Stimulated activated CD8-positive, alpha-beta memory T cell treated with anti-CD3 and anti-CD28 coated beads, Interleukin-15, amount 100 ng/mL, for 24 hours (primary cell): ENCODE measurements around the gene RNF217.

Source experiments
- DNase-seq: peaks from one replicate; pipeline ENCODE4 v3.0.0-alpha.2; 2020; ENCODE audit warnings: low read depth

Gene RNF217

GRCh38 chr6:124989136-124989983, 27.1 kb downstream of the RNF217 start:
- DNase-seq = no peak

- no peak for DNase-seq
These were observed 28.8 kb downstream of the RNF217 start for GRCh38 chr6:124990988-124991387.

GRCh38 chr6:124991764-124992295, 29.6 kb downstream of the RNF217 start:
- DNase-seq = no peak

- no peak for DNase-seq
These were observed 31.1 kb downstream of the RNF217 start for GRCh38 chr6:124993327-124993726.

- no peak for DNase-seq
These were observed 32.4 kb downstream of the RNF217 start for GRCh38 chr6:124994648-124995047.

- no peak for DNase-seq
These were observed 32.9 kb downstream of the RNF217 start for GRCh38 chr6:124995131-124995530.

- no peak for DNase-seq
These were observed 33.5 kb downstream of the RNF217 start for GRCh38 chr6:124995645-124996325.

- no peak for DNase-seq
These were observed 34.2 kb downstream of the RNF217 start for GRCh38 chr6:124996411-124996810.

- no peak for DNase-seq
These were observed 35.1 kb downstream of the RNF217 start for GRCh38 chr6:124997196-124997875.

GRCh38 chr6:124999105-124999764, 37.0 kb downstream of the RNF217 start:
- DNase-seq = no peak

- DNase-seq = no peak
These were observed 39.6 kb downstream of the RNF217 start for GRCh38 chr6:125001684-125002405.

GRCh38 chr6:125002406-125002741, 40.1 kb downstream of the RNF217 start:
- DNase-seq = no peak

- DNase-seq = no peak
These were observed 40.8 kb downstream of the RNF217 start for GRCh38 chr6:125003070-125003469.

- no peak for DNase-seq
These were observed 42.0 kb downstream of the RNF217 start for GRCh38 chr6:125004198-125004597.

GRCh38 chr6:125004797-125005595, 42.8 kb downstream of the RNF217 start:
- no peak for DNase-seq

GRCh38 chr6:125008261-125008703, 46.0 kb downstream of the RNF217 start:
- DNase-seq = no peak

- no peak for DNase-seq
These were observed 46.7 kb downstream of the RNF217 start for GRCh38 chr6:125008957-125009356.

GRCh38 chr6:125009578-125009977, 47.3 kb downstream of the RNF217 start:
- no peak for DNase-seq

- no peak for DNase-seq
These were observed 51.9 kb downstream of the RNF217 start for GRCh38 chr6:125013938-125014660.

GRCh38 chr6:125014661-125014957, 52.4 kb downstream of the RNF217 start:
- DNase-seq = no peak
